Loucy (cell line): ENCODE data around the gene DNAH1.

Experiments
- H2AFZ ChIP-seq: fragments of 200-600 bp; sonication (generic); 2 replicates; pipeline ENCODE4 v1.6.0; 2016; ENCODE audit warnings: antibody characterized with exemption, mild to moderate bottlenecking, low read length, moderate library complexity
- H3F3A ChIP-seq: fragments of 200-600 bp; 2 replicates; pipeline ENCODE4 v1.6.0; 2016; ENCODE audit warnings: antibody characterized with exemption, low read depth, mild to moderate bottlenecking
- H3K27me3 ChIP-seq: fragments of 200-600 bp; sonication (generic); 2 replicates; pipeline ENCODE4 v1.6.1; 2014; ENCODE audit warnings: low read length, mild to moderate bottlenecking; ENCODE audit not compliant: insufficient read depth, poor library complexity, severe bottlenecking
- H3K36me3 ChIP-seq: fragments of 200-600 bp; sonication (generic); 2 replicates; pipeline ENCODE4 v1.6.1; 2016; ENCODE audit warnings: low read length; ENCODE audit not compliant: insufficient read depth
- H3K4me1 ChIP-seq: fragments of 200-600 bp; sonication (generic); 2 replicates; pipeline ENCODE4 v1.5.1; 2014; ENCODE audit warnings: low read length, mild to moderate bottlenecking; ENCODE audit not compliant: insufficient read depth, poor library complexity, severe bottlenecking
- H3K4me2 ChIP-seq: fragments of 200-600 bp; sonication (generic); 2 replicates; pipeline ENCODE4 v1.6.0; 2014; ENCODE audit warnings: antibody characterized with exemption, low read length, low read depth, mild to moderate bottlenecking; ENCODE audit not compliant: poor library complexity, severe bottlenecking
- H3K4me3 ChIP-seq: fragments of 200-600 bp; sonication (generic); 2 replicates; pipeline ENCODE4 v1.5.1; 2014; ENCODE audit warnings: low read length, mild to moderate bottlenecking, mixed read lengths; ENCODE audit not compliant: poor library complexity, severe bottlenecking
- H3K79me2 ChIP-seq: fragments of 200-600 bp; sonication (generic); 2 replicates; pipeline ENCODE4 v1.6.1; 2014; ENCODE audit warnings: low read length; ENCODE audit not compliant: insufficient read depth
- H3K9ac ChIP-seq: fragments of 200-600 bp; sonication (generic); 2 replicates; pipeline ENCODE4 v1.6.0; 2014; ENCODE audit warnings: mild to moderate bottlenecking, low read depth, low read length, moderate library complexity; ENCODE audit not compliant: poor library complexity, severe bottlenecking
- H3K9me2 ChIP-seq: fragments of 200-600 bp; sonication (generic); replicated peaks from 2 replicates; pipeline ENCODE4 v1.6.1; 2016; ENCODE audit warnings: low read depth, low read length, mixed read lengths
- H3K9me3 ChIP-seq: fragments of 200-600 bp; sonication (generic); 2 replicates; pipeline ENCODE4 v1.6.1; 2014; ENCODE audit warnings: mild to moderate bottlenecking, antibody characterized with exemption, low read length, low read depth; ENCODE audit not compliant: insufficient read depth
- H4K20me1 ChIP-seq: fragments of 200-600 bp; sonication (generic); 2 replicates; pipeline ENCODE4 v1.6.0; 2014; ENCODE audit warnings: antibody characterized with exemption, low read length, mild to moderate bottlenecking; ENCODE audit not compliant: insufficient read depth, poor library complexity, severe bottlenecking
- EZH2phosphoT487 ChIP-seq: fragments of 200-600 bp; IDR thresholded peaks from 2 replicates; pipeline ENCODE4 v1.6.1; 2018; ENCODE audit warnings: antibody characterized with exemption, mild to moderate bottlenecking, moderate library complexity, borderline replicate concordance
- TF ChIP-seq, protein P1 (sequence below): fragments of 200-600 bp; sonication (generic); conservative IDR thresholded peaks from 2 replicates; pipeline ENCODE4 v1.5.1; 2014; ENCODE audit warnings: mild to moderate bottlenecking, antibody characterized with exemption, low read length

DNAH1 gene

DNA sequence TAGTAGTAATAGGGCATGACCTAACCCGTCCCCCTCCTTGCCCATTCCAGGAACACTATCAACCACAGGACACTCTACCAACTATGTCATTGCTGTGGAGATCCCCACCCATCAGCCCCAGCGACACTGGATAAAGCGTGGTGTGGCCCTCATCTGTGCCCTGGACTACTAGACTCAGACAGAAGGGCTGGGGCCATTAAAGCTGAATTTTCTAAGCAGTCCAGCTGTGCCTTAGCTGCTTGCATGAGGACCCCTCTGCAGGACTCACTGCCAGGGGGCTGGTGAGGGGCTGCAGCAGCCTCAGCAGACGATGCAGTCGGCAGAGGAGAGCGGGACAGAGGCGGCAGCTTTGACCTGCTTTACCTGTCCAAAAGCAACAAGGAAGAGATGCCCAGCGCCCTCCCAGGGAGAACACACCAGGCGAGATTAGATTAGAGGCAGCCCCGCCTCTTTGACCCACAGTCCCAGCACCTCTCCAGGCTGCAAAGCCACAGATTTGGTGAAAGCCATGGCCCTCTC, 84.2 kb downstream of the DNAH1 start:
- no peak for TF ChIP-seq EZH2phosphoT487
- TF ChIP-seq, protein P1, sequence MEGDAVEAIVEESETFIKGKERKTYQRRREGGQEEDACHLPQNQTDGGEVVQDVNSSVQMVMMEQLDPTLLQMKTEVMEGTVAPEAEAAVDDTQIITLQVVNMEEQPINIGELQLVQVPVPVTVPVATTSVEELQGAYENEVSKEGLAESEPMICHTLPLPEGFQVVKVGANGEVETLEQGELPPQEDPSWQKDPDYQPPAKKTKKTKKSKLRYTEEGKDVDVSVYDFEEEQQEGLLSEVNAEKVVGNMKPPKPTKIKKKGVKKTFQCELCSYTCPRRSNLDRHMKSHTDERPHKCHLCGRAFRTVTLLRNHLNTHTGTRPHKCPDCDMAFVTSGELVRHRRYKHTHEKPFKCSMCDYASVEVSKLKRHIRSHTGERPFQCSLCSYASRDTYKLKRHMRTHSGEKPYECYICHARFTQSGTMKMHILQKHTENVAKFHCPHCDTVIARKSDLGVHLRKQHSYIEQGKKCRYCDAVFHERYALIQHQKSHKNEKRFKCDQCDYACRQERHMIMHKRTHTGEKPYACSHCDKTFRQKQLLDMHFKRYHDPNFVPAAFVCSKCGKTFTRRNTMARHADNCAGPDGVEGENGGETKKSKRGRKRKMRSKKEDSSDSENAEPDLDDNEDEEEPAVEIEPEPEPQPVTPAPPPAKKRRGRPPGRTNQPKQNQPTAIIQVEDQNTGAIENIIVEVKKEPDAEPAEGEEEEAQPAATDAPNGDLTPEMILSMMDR, result no peak
- H3K36me3 ChIP-seq, result peaks cover 50% of the 10 kb centered on the region; the same call in 1 of the 2 replicates

DNA sequence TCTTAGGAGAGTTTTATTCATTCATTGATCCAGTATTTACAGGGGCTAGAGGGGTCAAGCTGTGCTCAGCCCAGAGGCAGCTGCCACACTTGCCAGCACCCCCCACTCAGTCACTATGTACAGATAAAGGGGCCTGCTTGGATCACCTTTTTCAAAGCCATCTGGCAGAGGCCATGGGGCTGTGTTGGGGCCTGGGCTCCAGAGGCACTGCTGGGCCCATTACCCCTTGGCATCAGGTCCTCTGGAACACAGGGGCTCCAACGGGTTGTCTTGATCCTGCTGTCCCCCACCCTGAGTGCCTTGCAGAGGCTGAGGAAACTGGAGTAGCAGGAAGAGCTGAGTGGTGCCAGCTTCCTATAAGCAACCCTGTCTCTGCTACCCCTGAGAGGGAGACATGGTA, 84.9 kb downstream of the DNAH1 start:
- Histone ChIP-seq H3K4me1 (no peaks in the 10 kb centered on the region), H2AFZ (no peak overlapping the region), H4K20me1 (peaks cover 2% of the 10 kb centered on the region), H3K4me2 (no peak overlapping the region), H3K9me3 (no peaks in the 10 kb centered on the region), H3K36me3 (peaks cover 55% of the 10 kb centered on the region; the same call in 1 of the 2 replicates), H3K4me3 (no peak overlapping the region), H3K9me2 (no peaks in the 10 kb centered on the region), H3F3A (no peaks in the 10 kb centered on the region), H3K27me3 (no peaks in the 10 kb centered on the region), H3K9ac (no peak overlapping the region), H3K79me2 (peaks cover 13% of the 10 kb centered on the region; the same call in 1 of the 2 replicates)
- TF ChIP-seq EZH2phosphoT487, result no peak
- TF ChIP-seq, protein P1, result no peak

More for the DNA sequence above, 84.2 kb downstream of the DNAH1 start:
- no peak overlapping the region for H3K4me3 ChIP-seq
- H3K9me3 ChIP-seq, result no peaks in the 10 kb centered on the region
- no peaks in the 10 kb centered on the region for H3F3A ChIP-seq
- H3K4me2 ChIP-seq, result no peak overlapping the region
- H3K4me1 ChIP-seq, result no peaks in the 10 kb centered on the region
- H4K20me1 ChIP-seq, result no peaks in the 10 kb centered on the region
- no peaks in the 10 kb centered on the region for H3K9me2 ChIP-seq
- H3K27me3 ChIP-seq, result no peaks in the 10 kb centered on the region
- H3K79me2 ChIP-seq, result peaks cover 7% of the 10 kb centered on the region; the same call in 1 of the 2 replicates
- H2AFZ ChIP-seq, result no peak overlapping the region
- H3K9ac ChIP-seq, result no peak overlapping the region

DNA sequence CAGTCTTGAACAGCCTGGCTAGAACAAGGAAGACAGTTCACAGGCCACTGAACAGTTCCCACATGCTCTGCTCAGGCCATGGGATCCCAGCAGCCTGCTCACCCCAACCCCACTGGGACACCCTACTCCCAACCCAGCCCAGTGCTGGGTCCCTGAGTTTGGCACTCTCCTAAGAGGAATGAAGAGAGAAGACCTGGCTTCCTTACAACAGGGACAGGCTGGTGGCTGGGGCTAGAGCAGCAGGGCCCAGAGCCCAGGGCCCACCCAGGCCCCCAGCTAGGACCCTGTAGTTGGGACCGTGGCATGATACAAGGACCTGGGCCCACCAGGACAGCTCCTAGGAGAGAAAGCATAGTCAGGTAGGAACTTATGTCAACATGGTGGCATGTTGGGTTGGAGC, 85.4 kb downstream of the DNAH1 start:
- no peaks in the 10 kb centered on the region for H3K27me3 ChIP-seq
- peaks cover 56% of the 10 kb centered on the region; the same call in 1 of the 2 replicates for H3K36me3 ChIP-seq
- H3K4me1 ChIP-seq, result peaks cover 2% of the 10 kb centered on the region
- no peak overlapping the region for H2AFZ ChIP-seq
- no peak overlapping the region for H3K9ac ChIP-seq
- H3K4me3 ChIP-seq, result no peak overlapping the region
- H3K9me3 ChIP-seq, result no peaks in the 10 kb centered on the region
- TF ChIP-seq, protein P1, result no peak
- TF ChIP-seq EZH2phosphoT487, result no peak
- H4K20me1 ChIP-seq, result peaks cover 7% of the 10 kb centered on the region
- H3K4me2 ChIP-seq, result no peak overlapping the region
- H3K79me2 ChIP-seq, result peaks cover 19% of the 10 kb centered on the region; the same call in 1 of the 2 replicates
- no peaks in the 10 kb centered on the region for H3K9me2 ChIP-seq
- no peaks in the 10 kb centered on the region for H3F3A ChIP-seq
